Caco-2 (cell line): ENCODE measurements around the gene CNTF. TPM values are rescaled to one million over a fixed set of nuclear protein-coding genes. Genes with fewer than 3 reads are reported as not detected.

Source experiments
- BruUV-seq: library from RNA; stranded (reverse); fragments of 400-500 nt; replicated peaks from 2 replicates; lab custom pipeline; 2021; lab: Mats Ljungman, UMichigan
- CTCF ChIA-PET: fragments of 300-600 bp; sonication (Branson Sonifier 250); formaldehyde crosslinking; loops from one replicate; lab custom pipeline; 2022; ENCODE audit warnings: antibody characterized with exemption; lab: Charles Lee
- POLR2A ChIA-PET: fragments of 300-600 bp; sonication (Branson Sonifier 250); formaldehyde crosslinking; loops from one replicate; lab custom pipeline; 2022; ENCODE audit warnings: antibody characterized with exemption; lab: Charles Lee
- DNase-seq, 2 experiments: peaks; one replicate each; pipeline versions ENCODE4 v3.0.0 to v3.0.0-alpha.2; 2020 to 2022
- H3K27me3 ChIP-seq: replicated peaks from 2 replicates; pipeline ENCODE4 v1.6.0; 2011; ENCODE audit warnings: low read length; ENCODE audit not compliant: control insufficient read depth, insufficient read depth
- H3K36me3 ChIP-seq: 2 replicates; pipeline ENCODE4 v1.5.1; 2011; ENCODE audit warnings: low read length; ENCODE audit not compliant: control insufficient read depth, insufficient read depth
- H3K4me1 ChIP-seq: fragments of 250-450 bp; sonication (Bioruptor Pico); 2 replicates; pipeline ENCODE4 v1.5.1; 2020; ENCODE audit warnings: mild to moderate bottlenecking
- H3K4me3 ChIP-seq: 2 replicates; pipeline ENCODE4 v1.5.1; 2011; ENCODE audit warnings: low read depth, mild to moderate bottlenecking, control low read depth, low read length
- H3K9me3 ChIP-seq: fragments of 250-450 bp; sonication (Bioruptor Pico); 2 replicates; pipeline ENCODE4 v1.5.1; 2020; ENCODE audit warnings: mild to moderate bottlenecking, moderate library complexity
- H3K27ac Mint-ChIP-seq: one replicate; pipeline ENCODE4 v1.8.0; 2022; ENCODE audit warnings: mixed read lengths; ENCODE audit not compliant: unreplicated experiment
- H3K27me3 Mint-ChIP-seq: one replicate; pipeline ENCODE4 v1.8.0; 2022; ENCODE audit warnings: mixed read lengths; ENCODE audit not compliant: insufficient read depth, unreplicated experiment
- H3K36me3 Mint-ChIP-seq: one replicate; pipeline ENCODE4 v1.8.0; 2022; ENCODE audit warnings: mild to moderate bottlenecking, mixed read lengths; ENCODE audit not compliant: insufficient read depth, unreplicated experiment
- H3K4me1 Mint-ChIP-seq: one replicate; pipeline ENCODE4 v1.8.0; 2022; ENCODE audit warnings: low read depth, mixed read lengths; ENCODE audit not compliant: unreplicated experiment
- H3K4me3 Mint-ChIP-seq: one replicate; pipeline ENCODE4 v1.8.0; 2022; ENCODE audit warnings: mild to moderate bottlenecking, moderate library complexity, mixed read lengths; ENCODE audit not compliant: unreplicated experiment
- H3K9me3 Mint-ChIP-seq: one replicate; pipeline ENCODE4 v1.8.0; 2022; ENCODE audit warnings: mixed read lengths; ENCODE audit not compliant: unreplicated experiment
- CTCF ChIP-seq, 2 experiments: fragments of 200-600 bp in 1 of 2; IDR thresholded peaks; 1 replicate in 1 of 2; 2 replicates in 1 of 2; pipeline versions ENCODE4 v1.5.1 to v1.8.0; 2011 to 2022; ENCODE audit warnings: antibody characterized with exemption in 1 of 2, control low read depth in 1 of 2, inconsistent platforms in 1 of 2, low read depth in 1 of 2, low read length in 1 of 2, mild to moderate bottlenecking in 1 of 2, moderate library complexity in 1 of 2; ENCODE audit not compliant: insufficient read depth in 1 of 2, severe bottlenecking in 1 of 2, unreplicated experiment in 1 of 2
- intact Hi-C: fragments of 100-400 bp; cut with micrococcal nuclease; formaldehyde crosslinking; loops from one replicate; pipeline ENCODE4 v1.10.0; 2022; ENCODE audit not compliant: unreplicated experiment
- total RNA-seq: library from RNA; stranded (reverse); gene quantifications from 2 replicates; pipeline ENCODE4 v1.2.3, GENCODE V29; 2022

Gene CNTF
- total RNA-seq, 1 experiment from 2014 or later: 3.3 TPM

GRCh38 chr11:58654908-58655296 lies 32.4 kb downstream of the CNTF start:
- H3K4me1 Mint-ChIP-seq: peaks cover 29% of the 10 kb centered on the region
- no peak overlapping the region for H3K27ac Mint-ChIP-seq
- ChIA-PET CTCF (interaction anchor here (1.7 to 1.9 kb wide), 2 partner anchors 133 to 403 kb away, joined by 6 to 8 read pairs; no protein-coding TSS in a partner anchor), POLR2A (no interaction called here)
- Histone ChIP-seq H3K4me1 (peaks cover 19% of the 10 kb centered on the region), H3K27me3 (no peaks in the 10 kb centered on the region), H3K4me3 (no peak overlapping the region), H3K9me3 (no peaks in the 10 kb centered on the region), H3K36me3 (no peaks in the 10 kb centered on the region)
- TF ChIP-seq CTCF (IDR thresholded peaks at IDR 0.05; ENCODE audit: insufficient read depth in 1 of 2, low read depth in 1 of 2, low read length in 1 of 2, severe bottlenecking in 1 of 2, unreplicated experiment in 1 of 2): no peak
- no peaks in the 10 kb centered on the region for H3K27me3 Mint-ChIP-seq
- H3K9me3 Mint-ChIP-seq: peaks cover 13% of the 10 kb centered on the region
- intact Hi-C loops: loop anchor here (1.0 to 10.0 kb wide), 6 partner anchors 20 to 503 kb away; no protein-coding TSS in a partner anchor
- DNase-seq: no peak
- H3K36me3 Mint-ChIP-seq: no peaks in the 10 kb centered on the region
- no TSS peak for BruUV-seq
- H3K4me3 Mint-ChIP-seq: no peak overlapping the region

DNA sequence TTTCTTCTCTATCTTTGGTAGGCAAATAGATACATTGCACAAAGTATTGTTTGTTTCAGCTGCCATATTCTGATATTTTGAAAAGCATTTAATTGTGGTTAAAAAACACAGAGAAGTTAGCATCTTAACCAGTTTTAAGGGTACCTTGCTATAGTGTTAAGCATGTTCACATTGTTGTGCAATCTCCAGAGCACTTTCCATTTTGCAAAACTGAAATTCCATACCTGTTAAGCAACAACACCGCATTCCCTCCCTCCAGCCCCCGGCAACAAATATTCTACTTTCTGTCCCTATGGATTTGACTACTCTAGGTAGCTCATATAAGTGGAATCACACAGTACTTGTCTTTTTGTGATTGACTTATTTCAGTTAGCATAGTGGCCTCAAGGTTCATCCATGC lies 33.9 kb downstream of the CNTF start:
- H3K9me3 ChIP-seq: 0 out of 2 replicates have a peak, but pooled peaks cover 5% of the 10 kb centered on the region
- peaks cover 24% of the 10 kb centered on the region for H3K9me3 Mint-ChIP-seq
- peaks cover 42% of the 10 kb centered on the region for H3K4me1 Mint-ChIP-seq
- intact Hi-C loops: loop anchor here (10.0 kb wide), 1 partner anchor 58 kb away; no protein-coding TSS in a partner anchor
- no peaks in the 10 kb centered on the region for H3K36me3 Mint-ChIP-seq
- CTCF ChIA-PET: no interaction called here
- BruUV-seq: no TSS peak
- no peak overlapping the region for H3K4me3 Mint-ChIP-seq
- H3K4me3 ChIP-seq: no peak overlapping the region
- no peak for DNase-seq
- H3K4me1 ChIP-seq: peaks cover 27% of the 10 kb centered on the region
- POLR2A ChIA-PET: no interaction called here
- H3K27me3 ChIP-seq: no peaks in the 10 kb centered on the region
- H3K36me3 ChIP-seq: no peaks in the 10 kb centered on the region
- H3K27me3 Mint-ChIP-seq: no peaks in the 10 kb centered on the region
- no peak for TF ChIP-seq CTCF (IDR thresholded peaks at IDR 0.05; ENCODE audit: insufficient read depth in 1 of 2, low read depth in 1 of 2, low read length in 1 of 2, severe bottlenecking in 1 of 2, unreplicated experiment in 1 of 2)
- H3K27ac Mint-ChIP-seq: no peak overlapping the region

DNA sequence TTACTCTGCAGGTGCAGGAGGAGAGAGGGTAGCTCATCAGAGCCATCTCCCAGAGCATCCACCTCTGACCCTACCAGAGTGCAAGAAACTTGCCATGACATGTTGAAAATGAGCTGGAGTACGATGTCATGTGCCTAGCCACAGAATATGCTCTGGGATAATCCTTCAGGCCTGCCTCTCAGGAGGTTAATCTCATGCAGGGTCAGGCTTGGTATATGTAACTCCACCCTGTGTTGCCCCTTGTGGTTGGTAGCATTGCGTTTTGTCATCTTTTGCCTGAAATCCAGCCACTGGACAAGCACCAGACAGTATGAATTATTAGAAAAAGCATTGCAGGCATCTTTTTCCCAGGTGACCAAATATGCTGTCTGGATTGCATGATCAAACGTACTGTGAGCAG lies 36.2 kb downstream of the CNTF start:
- Mint-ChIP-seq H3K9me3 (peaks cover 24% of the 10 kb centered on the region), H3K4me3 (no peak overlapping the region), H3K36me3 (no peaks in the 10 kb centered on the region), H3K27ac (peak overlapping the region; percentile 88), H3K4me1 (peaks cover 35% of the 10 kb centered on the region), H3K27me3 (no peaks in the 10 kb centered on the region)
- TF ChIP-seq CTCF (IDR thresholded peaks at IDR 0.05; ENCODE audit: insufficient read depth in 1 of 2, low read depth in 1 of 2, low read length in 1 of 2, severe bottlenecking in 1 of 2, unreplicated experiment in 1 of 2): no peak
- DNase-seq: no peak
- CTCF ChIA-PET: interaction anchor here (1.9 kb wide), 1 partner anchor 29 kb away, joined by 4 read pairs; no protein-coding TSS in a partner anchor
- H3K36me3 ChIP-seq: no peaks in the 10 kb centered on the region
- no TSS peak for BruUV-seq
- no peak overlapping the region for H3K4me3 ChIP-seq
- POLR2A ChIA-PET: no interaction called here
- H3K27me3 ChIP-seq: no peaks in the 10 kb centered on the region
- peaks cover 23% of the 10 kb centered on the region for H3K4me1 ChIP-seq
- intact Hi-C loops: loop anchor here (10.0 kb wide), 1 partner anchor 56 kb away; no protein-coding TSS in a partner anchor
- H3K9me3 ChIP-seq: 0 out of 2 replicates have a peak, but pooled peaks cover 6% of the 10 kb centered on the region
